ENCODE results near the gene HES7.
A peak's percentile ranks its signal among the peaks of the same experiment; 100 is the strongest.

DNA sequence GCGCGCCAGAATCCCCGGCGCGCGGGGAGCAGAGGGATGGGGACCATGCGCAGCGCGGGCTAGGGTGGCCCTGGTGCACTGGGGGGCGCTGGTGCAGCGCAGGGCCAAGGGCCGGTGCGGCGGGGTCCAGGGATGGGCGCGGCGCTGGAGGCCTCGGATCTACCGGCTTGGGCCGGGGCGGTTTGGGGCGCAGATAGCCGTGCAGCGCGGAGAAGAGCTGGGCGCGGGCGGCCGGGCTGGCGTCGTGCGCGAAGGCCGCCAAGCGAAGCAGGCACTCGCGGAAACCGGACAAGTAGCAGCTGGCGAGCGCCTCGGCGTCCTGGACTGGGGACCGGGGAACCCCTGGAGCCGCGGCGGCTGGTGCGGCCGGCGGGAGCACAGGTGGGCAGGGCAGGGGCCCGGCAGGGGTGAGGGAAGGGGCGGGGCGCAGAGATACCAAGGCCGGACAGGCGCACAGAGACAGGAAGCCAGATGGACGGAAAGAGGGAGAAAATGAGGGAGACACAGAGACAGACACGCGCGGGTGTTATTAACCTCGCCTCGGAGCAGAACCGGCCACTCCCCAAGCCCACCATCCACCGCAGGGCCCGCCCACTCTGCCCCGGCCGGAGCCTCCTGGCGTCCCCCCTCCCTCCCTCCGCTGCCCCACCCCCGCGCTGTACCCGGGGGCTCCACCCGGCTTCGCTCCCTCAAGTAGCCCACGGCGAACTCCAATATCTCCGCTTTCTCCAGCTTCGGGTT, 2.1 kb downstream of the HES7 start:
- TF ChIP-seq CTCF (IDR thresholded peaks at IDR 0.05; ENCODE audit: low read depth, low read length) (peak; percentile 69), EZH2phosphoT487 (IDR thresholded peaks at IDR 0.05; ENCODE audit: low read depth) (no peak)
